Left ventricle myocardium superior (tissue), 1 donor: ENCODE data around the gene FKBP9. TPM values are rescaled to one million over a fixed set of nuclear protein-coding genes. Genes with fewer than 3 reads are reported as not detected.

Experiments
- ATAC-seq: fragments of 200-7000 bp; cut with Tn5 transposase; one replicate; pipeline ENCODE4 v1.9.1; 2020; ENCODE audit warnings: mild to moderate bottlenecking, moderate library complexity
- DNase-seq: peaks from one replicate; pipeline ENCODE4 v3.0.0-alpha.2; 2020
- intact Hi-C: fragments of 100-400 bp; cut with micrococcal nuclease; formaldehyde crosslinking; loops from one replicate; pipeline ENCODE4 v1.11.0; 2022
- total RNA-seq: library from RNA; stranded (reverse); fragmentation: NEBNext Ultra II Directional; extraction: Animal tissue kit (Norgen Biotek cat#: 25700); gene quantifications from one replicate; pipeline ENCODE4 v1.2.1, GENCODE V29; 2021
- donor health status: DM: no; HTN: yes; CAD: no; lungs with severe emphysema.

Gene FKBP9
- total RNA-seq, 1 donor from 2014 or later: 143 TPM

GRCh38 chr7:33048257-33048656 is 91.0 kb downstream of the FKBP9 start:
- ATAC-seq (no peak), DNase-seq (no peak)
- intact Hi-C loops: no loop called here

GRCh38 chr7:33048704-33049103 is 91.5 kb downstream of the FKBP9 start:
- DNase-seq (no peak), ATAC-seq (no peak)
- intact Hi-C loops: no loop called here

GRCh38 chr7:33050535-33051318 is 93.5 kb downstream of the FKBP9 start:
- peak; percentile 61 for ATAC-seq
- intact Hi-C loops: no loop called here
- DNase-seq: no peak

GRCh38 chr7:33053721-33054120 is 96.5 kb downstream of the FKBP9 start:
- intact Hi-C loops: no loop called here
- DNase-seq: no peak
- no peak for ATAC-seq

- DNase-seq: no peak
- intact Hi-C loops: no loop called here
- ATAC-seq: no peak
These were observed 97.2 kb downstream of the FKBP9 start for GRCh38 chr7:33054261-33054964.

- ATAC-seq (no peak), DNase-seq (no peak)
- intact Hi-C loops: no loop called here
These were observed 97.9 kb downstream of the FKBP9 start for GRCh38 chr7:33055158-33055557.

Other genes starting within 250 kb of the FKBP9 start
- gene KBTBD2, start 65.7 kb upstream of the FKBP9 start, total RNA-seq: 25.5 TPM
- gene NT5C3A, start 105.3 kb downstream of the FKBP9 start, total RNA-seq: 28.4 TPM
- 23.3 TPM for gene RP9, start 152.0 kb downstream of the FKBP9 start, total RNA-seq
- 9.6 TPM for gene BBS9, start 172.1 kb downstream of the FKBP9 start, total RNA-seq